Stimulated activated CD8-positive, alpha-beta memory T cell treated with anti-CD3 and anti-CD28 coated beads, Interleukin-4, amount 100 ng/mL, for 4 hours (primary cell): ENCODE measurements around the gene MT1E.
"Not testable (repeated sequence)": the region's sequence is repeated elsewhere in the genome, so short reads cannot be mapped to it uniquely, and the experiment has no call there.

Source experiments
- DNase-seq, 2 donors: peaks; one replicate each; pipeline ENCODE4 v3.0.0-alpha.2; 2020; ENCODE audit warnings: low read depth in 2 of 2, low spot score in 1 of 2

MT1E gene

DNA sequence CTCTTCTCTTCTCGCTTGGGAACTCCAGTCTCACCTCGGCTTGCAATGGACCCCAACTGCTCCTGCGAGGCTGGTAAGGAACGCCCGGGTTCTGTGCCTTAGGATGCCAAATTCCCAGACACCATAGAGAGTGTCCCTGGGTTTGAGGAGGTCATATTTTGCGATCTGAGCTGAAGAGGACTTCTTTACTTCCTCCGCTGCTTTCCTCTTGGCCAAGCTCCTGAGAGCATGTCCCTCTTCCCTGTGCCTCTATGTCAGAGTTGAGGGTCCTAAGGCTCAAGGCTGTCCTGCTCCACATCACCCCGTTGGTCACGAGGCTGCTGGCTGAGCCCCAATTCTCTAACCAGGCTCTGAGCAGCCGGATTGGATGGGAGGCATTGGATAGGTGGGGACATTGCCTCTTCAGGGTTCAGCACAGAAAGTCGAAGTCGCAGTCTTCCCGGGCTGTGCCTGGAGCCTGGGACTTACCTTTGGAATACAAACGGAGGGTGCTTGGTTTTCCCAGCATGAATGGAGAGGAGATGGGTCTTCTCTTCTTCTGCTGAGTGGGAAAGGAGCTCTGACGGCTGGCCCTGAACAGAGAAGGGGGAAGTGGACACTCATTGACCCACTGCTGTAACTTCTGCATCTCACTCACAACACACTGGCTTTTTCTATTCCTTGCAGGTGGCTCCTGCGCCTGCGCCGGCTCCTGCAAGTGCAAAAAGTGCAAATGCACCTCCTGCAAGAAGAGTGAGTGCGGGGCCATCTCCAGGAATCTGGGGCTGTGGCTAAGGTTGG, 44.4 kb downstream of the MT1E start:
- no peak for DNase-seq

DNA sequence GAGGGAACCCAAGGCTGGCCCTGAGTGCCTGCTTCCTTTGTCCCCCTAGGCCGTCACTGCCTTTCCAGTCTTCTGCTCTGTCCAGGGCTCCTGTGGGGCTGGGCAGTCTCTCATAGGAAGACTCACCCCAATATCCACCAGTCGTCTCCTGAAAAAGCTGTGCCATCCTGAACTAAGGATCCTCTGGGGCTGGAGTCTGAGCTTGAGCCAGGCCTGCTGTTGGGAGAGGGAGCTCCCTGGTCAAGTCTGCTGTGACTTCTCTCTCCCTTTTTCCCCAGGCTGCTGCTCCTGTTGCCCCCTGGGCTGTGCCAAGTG, 45.0 kb downstream of the MT1E start:
- no peak for DNase-seq

DNA sequence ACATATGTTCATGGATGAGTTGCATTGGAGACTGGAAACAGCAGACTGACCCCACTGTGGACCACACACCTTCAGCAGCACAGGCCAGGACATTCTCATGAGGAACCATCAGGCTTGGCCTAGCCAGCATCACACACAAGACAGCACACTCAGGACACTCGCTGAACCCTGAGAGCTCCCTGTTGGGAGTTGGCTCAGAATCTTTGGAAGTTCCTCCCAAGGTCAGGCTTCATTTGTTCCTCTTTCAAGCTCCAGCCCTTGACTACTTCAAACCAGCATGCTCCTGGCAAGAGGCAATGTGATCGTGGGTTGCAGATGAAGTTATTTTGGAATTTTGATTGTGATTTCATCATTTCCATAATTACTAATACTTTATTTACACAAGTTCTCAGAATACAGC, 46.1 kb downstream of the MT1E start:
- not testable (repeated sequence) for DNase-seq

DNA sequence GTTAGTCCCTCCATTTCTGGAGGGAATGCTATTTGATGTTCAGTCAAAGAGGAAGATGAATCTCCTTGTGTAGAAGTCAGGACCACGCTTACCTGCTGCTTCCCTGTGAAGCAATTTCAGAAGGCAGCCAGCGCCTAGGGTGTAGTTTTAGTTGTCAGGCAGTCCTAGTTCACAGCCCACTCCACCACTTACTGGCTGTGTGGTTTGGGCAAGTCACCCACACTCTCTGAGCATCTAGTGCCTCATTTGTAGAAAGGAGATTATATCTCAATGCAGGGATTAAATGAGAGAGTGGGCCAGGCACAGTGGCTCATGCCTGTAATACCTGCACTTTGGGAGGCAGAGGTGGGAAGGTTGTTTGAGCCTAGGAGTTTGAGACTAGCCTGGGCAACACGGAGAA, 46.6 kb downstream of the MT1E start:
- DNase-seq: not testable (repeated sequence)

DNA sequence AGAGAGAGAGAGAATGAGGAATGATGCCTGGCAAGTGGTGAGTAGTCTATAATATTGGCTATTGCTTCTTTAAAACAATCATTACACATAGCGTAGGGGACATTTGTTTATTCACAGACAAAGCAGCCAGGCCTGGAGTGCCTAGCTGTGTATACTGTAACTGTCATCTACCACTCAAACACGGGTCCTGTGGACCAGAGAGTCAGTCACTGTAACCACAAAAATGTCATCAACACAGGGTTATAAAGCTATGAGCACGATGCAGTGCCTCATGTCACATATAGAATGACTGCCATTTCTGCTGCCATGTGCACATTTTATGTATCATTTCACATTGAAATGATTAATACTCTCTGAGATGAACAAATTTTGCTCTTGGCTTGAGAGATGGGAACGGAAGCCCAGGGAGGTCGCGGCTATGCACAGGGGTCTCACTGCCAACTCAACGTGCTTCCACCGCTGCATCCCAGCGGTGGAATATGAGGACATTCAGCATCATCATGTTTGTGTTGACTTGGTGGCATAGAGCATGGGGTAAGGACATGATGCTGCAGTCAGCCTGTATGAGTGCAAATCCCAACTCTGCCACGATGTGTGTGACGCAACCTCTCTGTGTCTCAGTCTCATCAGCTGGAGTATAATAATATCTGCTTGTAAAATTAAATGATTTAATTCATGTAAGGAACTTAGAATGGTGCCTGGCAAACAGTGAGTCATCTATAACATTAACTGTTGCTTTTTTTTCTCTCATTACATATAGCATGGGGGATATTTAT, 47.4 kb downstream of the MT1E start:
- DNase-seq: no peak

DNA sequence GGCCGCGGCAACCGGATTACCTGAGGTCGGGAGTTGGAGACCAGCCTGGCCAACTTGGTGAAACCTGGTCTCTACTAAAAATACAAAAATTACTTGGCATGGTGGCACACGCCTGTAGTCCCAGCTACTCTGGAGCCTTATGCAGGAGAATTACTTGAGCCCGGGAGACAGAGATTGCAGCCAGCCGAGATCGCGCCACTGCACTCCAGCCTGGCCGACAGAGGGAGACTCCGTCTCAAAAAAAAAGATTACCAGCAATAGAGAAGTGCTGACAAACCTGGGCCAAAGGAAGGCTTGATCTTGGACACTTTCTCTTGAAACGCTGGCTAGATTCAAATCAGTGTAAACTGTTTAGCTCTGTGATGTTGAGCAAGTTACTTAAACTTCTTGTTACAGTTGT, 48.3 kb downstream of the MT1E start:
- no peak for DNase-seq

DNA sequence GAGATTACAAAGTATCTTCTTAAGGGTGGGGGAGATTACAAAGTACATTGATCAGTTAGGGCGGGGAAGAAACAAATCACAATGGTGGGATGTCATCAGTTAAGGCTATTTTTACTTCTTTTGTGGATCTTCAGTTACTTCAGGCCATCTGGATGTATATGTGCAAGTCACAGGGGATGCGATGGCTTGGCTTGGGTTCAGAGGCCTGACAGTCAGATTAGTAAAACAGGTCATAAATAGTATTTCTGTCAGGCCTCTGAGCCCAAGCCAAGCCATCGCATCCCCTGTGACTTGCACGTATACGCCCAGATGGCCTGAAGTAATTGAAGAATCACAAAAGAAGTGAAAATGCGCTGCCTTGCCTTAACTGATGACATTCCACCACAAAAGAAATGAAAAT, 49.0 kb downstream of the MT1E start:
- not testable (repeated sequence) for DNase-seq

DNA sequence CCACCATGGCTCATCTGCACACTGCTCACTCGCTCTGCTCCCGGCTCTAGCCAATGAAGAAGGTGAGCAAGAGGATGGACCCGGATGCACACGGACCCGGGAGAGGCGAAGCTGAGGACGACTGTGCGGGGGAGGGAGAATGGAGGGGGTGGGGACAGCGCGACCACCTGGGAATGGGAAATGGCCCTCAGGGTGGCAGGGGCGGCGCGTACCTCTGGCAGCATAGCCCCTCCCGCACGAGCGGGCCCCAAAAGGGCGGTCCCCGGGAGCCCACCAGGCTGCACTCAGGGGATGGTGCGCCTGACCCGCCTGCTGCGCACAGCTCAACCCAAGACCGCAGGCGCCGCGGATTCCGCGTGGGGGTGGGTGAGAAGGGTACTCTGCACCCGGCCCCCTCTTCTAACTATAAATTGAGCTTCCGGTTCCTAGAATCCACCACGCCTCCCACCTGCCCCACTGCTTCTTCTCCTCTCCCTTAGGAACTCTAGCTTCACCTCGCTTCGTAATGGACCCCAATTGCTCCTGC, 50.2 kb downstream of the MT1E start:
- peak in 1 of 2 donors; percentile 16 for DNase-seq
